Suprapubic skin (tissue), 4 donors: ENCODE data around the gene FAM9C. TPM values are rescaled to one million over a fixed set of nuclear protein-coding genes. Genes with fewer than 3 reads are reported as not detected.

Experiments
- DNase-seq, 2 donors: peaks; one replicate each; pipeline ENCODE4 v3.0.0-alpha.2; 2019; ENCODE audit warnings: low spot score in 2 of 2
- H3K27ac ChIP-seq: fragments of 200-600 bp; sonication (generic); one replicate; pipeline ENCODE4 v1.5.1; 2019
- H3K27me3 ChIP-seq: fragments of 200-600 bp; sonication (generic); one replicate; pipeline ENCODE4 v1.5.1; 2019
- H3K36me3 ChIP-seq: fragments of 200-600 bp; sonication (generic); one replicate; pipeline ENCODE4 v1.5.1; 2019
- H3K4me1 ChIP-seq: fragments of 200-600 bp; sonication (generic); one replicate; pipeline ENCODE4 v1.5.1; 2019
- H3K4me3 ChIP-seq: fragments of 200-600 bp; sonication (generic); one replicate; pipeline ENCODE4 v1.5.1; 2019; ENCODE audit warnings: mild to moderate bottlenecking
- H3K9me3 ChIP-seq: fragments of 200-600 bp; sonication (generic); one replicate; pipeline ENCODE4 v1.5.1; 2019
- EP300 ChIP-seq: sonication (generic); formaldehyde crosslinking; IDR thresholded peaks from one replicate; pipeline ENCODE4 v1.6.1; 2017; ENCODE audit warnings: antibody characterized with exemption
- POLR2A ChIP-seq, 2 donors: fragments of 450-650 bp; IDR thresholded peaks; one replicate each; pipeline ENCODE4 v1.6.1; 2017; ENCODE audit warnings: antibody characterized with exemption in 2 of 2, mild to moderate bottlenecking in 2 of 2, moderate library complexity in 2 of 2
- POLR2AphosphoS5 ChIP-seq, 3 donors: sonication (generic); formaldehyde crosslinking; IDR thresholded peaks; one replicate each; pipeline ENCODE4 v1.6.1; 2017; ENCODE audit warnings: antibody characterized with exemption in 3 of 3
- WGBS: methylation state at CpG from one replicate; pipeline ENCODE4 v1.1.5; 2018; 5-methylcytosine and 5-hydroxymethylcytosine counted together
- total RNA-seq, 4 donors: library from RNA; depleted of rRNA; stranded (reverse); fragments of >200 nt; gene quantifications; one replicate each; pipeline ENCODE4 v1.1.0, GENCODE V29; 2016
- TF ChIP-seq, protein P1 (sequence below), 2 donors: fragments of 200-600 bp in 1 of 2; fragments of 450-650 bp in 1 of 2; sonication (generic) in 1 of 2; IDR thresholded peaks; one replicate each; pipeline ENCODE4 v1.5.1; 2016 to 2019; ENCODE audit warnings: antibody characterized with exemption in 2 of 2, mild to moderate bottlenecking in 1 of 2, moderate library complexity in 1 of 2

Gene FAM9C
- not detected for total RNA-seq

DNA sequence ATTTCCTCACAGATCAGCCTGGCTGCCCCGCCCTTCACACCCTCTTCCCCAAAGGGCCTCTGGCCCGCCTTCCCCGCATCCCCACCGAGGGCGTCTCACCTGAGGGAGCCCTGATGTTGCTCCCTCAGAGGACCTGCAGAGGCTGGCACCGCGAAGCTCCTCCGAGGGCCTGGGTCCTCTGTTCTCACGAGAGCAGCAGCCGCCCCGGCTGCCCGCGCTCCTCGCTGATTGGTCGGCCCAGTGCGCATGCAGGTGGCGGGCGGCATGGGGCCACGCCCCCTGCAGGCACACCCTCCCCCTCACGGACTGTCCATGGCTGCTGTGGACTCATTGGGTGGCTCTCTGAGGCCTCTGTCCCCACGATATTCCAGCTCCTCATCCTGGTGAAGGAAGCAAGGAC is at the start of gene FAM9C:
Gene FAM9C (minus strand): TSS at position 180 of the 400 bp plus-strand sequence. CDS start 831 bp downstream, outside the sequence.
- WGBS = 83% methylated on average over 21 of the region's 21 CpGs
- no peaks in the 10 kb centered on the region for H3K36me3 ChIP-seq
- no peak within 1 kb of the TSS for H3K4me3 ChIP-seq
- no peaks in the 10 kb centered on the region for H3K4me1 ChIP-seq
- no peaks in the 10 kb centered on the region for H3K9me3 ChIP-seq
- TF ChIP-seq POLR2AphosphoS5 (IDR thresholded peaks at IDR 0.05) (no peak), EP300 (no peak), POLR2A (IDR thresholded peaks at IDR 0.05) (no peak)
- TF ChIP-seq, protein P1, sequence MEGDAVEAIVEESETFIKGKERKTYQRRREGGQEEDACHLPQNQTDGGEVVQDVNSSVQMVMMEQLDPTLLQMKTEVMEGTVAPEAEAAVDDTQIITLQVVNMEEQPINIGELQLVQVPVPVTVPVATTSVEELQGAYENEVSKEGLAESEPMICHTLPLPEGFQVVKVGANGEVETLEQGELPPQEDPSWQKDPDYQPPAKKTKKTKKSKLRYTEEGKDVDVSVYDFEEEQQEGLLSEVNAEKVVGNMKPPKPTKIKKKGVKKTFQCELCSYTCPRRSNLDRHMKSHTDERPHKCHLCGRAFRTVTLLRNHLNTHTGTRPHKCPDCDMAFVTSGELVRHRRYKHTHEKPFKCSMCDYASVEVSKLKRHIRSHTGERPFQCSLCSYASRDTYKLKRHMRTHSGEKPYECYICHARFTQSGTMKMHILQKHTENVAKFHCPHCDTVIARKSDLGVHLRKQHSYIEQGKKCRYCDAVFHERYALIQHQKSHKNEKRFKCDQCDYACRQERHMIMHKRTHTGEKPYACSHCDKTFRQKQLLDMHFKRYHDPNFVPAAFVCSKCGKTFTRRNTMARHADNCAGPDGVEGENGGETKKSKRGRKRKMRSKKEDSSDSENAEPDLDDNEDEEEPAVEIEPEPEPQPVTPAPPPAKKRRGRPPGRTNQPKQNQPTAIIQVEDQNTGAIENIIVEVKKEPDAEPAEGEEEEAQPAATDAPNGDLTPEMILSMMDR (IDR thresholded peaks at IDR 0.05) = no peak
- no peaks in the 10 kb centered on the region for H3K27me3 ChIP-seq
- no peak for DNase-seq
- no peak within 1 kb of the TSS for H3K27ac ChIP-seq

DNA sequence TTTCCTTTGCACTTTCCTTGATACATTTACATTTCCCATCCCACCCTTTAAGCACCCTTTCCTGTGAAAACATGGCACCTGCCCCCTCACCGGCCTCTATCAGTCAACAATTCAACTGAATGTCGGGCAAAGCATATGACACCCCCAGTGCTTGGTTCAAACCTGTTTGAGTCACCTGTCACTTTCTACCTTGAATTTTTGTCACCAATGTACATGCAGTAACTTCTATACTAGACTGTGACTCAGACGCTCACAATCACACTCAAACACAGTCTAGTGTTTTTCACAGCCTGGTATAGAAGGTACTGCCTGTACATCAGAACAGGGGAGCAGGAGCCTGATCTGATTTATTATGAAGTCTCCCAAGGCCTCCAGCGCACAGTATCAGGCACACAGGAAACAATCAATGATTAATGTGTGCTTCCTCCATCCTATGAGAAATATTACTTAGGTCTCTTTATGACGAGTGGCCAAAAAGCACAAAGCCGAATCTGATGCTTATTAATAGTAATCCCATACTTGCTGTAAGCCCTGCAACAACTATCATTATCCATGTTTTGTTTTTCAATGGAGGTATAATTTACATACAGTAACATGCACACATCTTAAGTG is 49.2 kb upstream of the FAM9C start:
- 89% methylated on average over 6 of the region's 6 CpGs for WGBS
- H3K27ac ChIP-seq = no peak overlapping the region
- no peaks in the 10 kb centered on the region for H3K36me3 ChIP-seq
- no peaks in the 10 kb centered on the region for H3K9me3 ChIP-seq
- no peak for DNase-seq
- no peaks in the 10 kb centered on the region for H3K27me3 ChIP-seq
- peaks cover 19% of the 10 kb centered on the region for H3K4me1 ChIP-seq
- TF ChIP-seq EP300 (no peak), POLR2A (IDR thresholded peaks at IDR 0.05) (no peak), POLR2AphosphoS5 (IDR thresholded peaks at IDR 0.05) (no peak)
- TF ChIP-seq, protein P1 (IDR thresholded peaks at IDR 0.05) = no peak
- H3K4me3 ChIP-seq = no peak overlapping the region

DNA sequence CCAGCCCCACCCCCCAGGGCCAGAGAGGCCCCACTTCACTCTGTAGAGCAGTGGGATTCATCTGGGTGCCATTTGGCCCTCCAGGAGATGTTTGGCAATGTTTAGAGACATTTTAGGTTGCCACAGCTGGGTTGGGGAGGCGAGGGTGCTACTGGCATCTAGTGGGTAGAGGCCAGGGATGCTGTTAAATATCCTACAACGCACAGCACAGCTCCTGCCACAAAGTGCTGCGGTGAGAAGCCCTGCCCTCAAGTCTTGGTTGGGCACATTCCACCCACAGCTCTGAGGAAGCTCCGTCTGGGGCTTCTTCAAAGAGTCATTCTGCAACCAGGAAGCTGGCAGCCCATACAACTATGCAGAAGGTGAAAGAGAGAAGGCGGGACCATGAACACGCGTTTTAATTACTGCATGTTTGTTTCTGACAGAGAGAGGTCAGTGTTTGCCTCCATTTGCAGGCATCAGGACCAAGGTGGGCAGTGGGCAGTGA is 48.1 kb upstream of the FAM9C start:
- no peaks in the 10 kb centered on the region for H3K9me3 ChIP-seq
- H3K36me3 ChIP-seq = no peaks in the 10 kb centered on the region
- H3K4me3 ChIP-seq = no peak overlapping the region
- H3K4me1 ChIP-seq = peaks cover 19% of the 10 kb centered on the region
- WGBS = 63% methylated on average over 7 of the region's 7 CpGs
- no peak for TF ChIP-seq EP300
- no peak for TF ChIP-seq POLR2AphosphoS5 (IDR thresholded peaks at IDR 0.05)
- no peak for TF ChIP-seq POLR2A (IDR thresholded peaks at IDR 0.05)
- TF ChIP-seq, protein P1 (IDR thresholded peaks at IDR 0.05) = no peak
- DNase-seq = no peak
- no peak overlapping the region for H3K27ac ChIP-seq
- no peaks in the 10 kb centered on the region for H3K27me3 ChIP-seq

DNA sequence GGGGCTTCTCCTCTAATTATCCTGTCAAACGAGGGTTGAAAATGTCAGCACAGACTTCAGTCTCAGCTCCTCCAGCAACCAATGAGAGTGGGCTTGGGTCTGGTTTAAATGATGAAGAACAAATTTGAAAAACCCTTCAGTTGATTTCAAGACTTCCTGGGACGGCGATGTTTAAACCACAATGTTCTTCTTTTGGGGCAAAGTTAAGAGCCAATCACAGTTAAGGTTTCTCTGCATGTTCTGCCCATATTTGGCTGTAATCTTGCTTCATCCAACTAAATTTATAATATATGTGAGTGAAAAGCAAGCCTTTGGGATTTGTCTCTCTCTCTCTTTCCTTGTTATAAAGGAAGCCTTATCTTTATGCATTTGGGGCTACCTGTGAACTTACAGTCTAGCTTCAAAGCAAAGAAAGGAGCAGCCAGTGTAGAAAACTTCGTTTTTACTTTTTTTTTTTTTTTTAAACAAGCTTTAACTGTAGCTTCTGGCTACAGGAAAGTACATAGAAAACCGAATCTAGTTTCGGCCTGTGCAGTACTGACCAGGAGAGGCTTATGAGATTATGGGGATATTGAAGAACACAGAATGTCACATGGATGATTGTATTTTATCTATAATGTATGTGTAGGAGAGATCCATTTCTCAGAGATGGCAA is 46.8 kb upstream of the FAM9C start:
- 62% methylated on average over 6 of the region's 6 CpGs for WGBS
- H3K27ac ChIP-seq = peak overlapping the region; percentile 70
- no peaks in the 10 kb centered on the region for H3K9me3 ChIP-seq
- no peaks in the 10 kb centered on the region for H3K27me3 ChIP-seq
- TF ChIP-seq, protein P1 (IDR thresholded peaks at IDR 0.05) = no peak
- TF ChIP-seq POLR2AphosphoS5 (IDR thresholded peaks at IDR 0.05) (no peak), EP300 (no peak), POLR2A (IDR thresholded peaks at IDR 0.05) (no peak)
- no peaks in the 10 kb centered on the region for H3K36me3 ChIP-seq
- no peak overlapping the region for H3K4me3 ChIP-seq
- H3K4me1 ChIP-seq = peaks cover 19% of the 10 kb centered on the region
- no peak for DNase-seq

DNA sequence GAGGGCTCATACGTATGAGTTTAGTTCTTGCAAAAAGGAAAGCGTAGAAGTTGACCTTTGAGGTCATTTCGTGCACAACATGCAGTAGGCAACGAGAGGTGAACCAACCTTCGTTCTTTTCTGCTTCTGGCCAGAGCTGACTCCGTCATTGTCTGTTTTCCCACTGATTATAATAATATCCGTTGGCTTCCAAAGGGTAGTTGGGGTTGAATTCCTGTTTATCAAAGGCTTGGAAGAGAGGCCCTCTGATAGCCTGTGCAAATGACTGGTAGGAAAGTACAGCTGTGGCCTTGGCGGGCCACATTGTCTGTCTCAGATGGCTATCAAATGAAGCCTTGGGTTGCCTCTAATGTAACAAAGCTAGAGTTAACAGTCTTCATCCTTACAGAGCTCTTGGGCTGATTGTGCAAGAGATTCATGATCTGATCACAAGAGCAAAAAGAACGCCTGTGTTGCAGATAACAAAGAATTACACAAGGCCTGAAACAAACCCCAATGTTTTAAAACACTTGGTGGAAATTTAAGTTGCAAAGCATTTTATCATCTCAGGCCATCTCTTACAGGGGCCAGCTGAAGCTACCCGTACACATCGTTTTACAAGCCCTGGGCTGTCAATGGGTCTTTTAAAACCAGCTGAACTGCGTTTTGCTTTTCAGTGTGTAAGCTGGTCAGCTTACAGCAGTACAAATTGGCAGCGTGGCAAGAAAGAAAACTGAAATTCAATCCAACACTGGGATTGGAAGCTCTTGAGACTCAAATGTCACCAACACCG is 46.1 kb upstream of the FAM9C start:
- H3K27ac ChIP-seq = peak overlapping the region; percentile 70
- H3K4me1 ChIP-seq = peaks cover 19% of the 10 kb centered on the region
- WGBS = 77% methylated on average over 14 of the region's 14 CpGs

More for the DNA sequence above, 46.1 kb upstream of the FAM9C start:
- H3K27me3 ChIP-seq = no peaks in the 10 kb centered on the region
- no peak for TF ChIP-seq POLR2A (IDR thresholded peaks at IDR 0.05)
- TF ChIP-seq EP300 = no peak
- DNase-seq = no peak
- no peaks in the 10 kb centered on the region for H3K36me3 ChIP-seq
- H3K9me3 ChIP-seq = no peaks in the 10 kb centered on the region
- no peak overlapping the region for H3K4me3 ChIP-seq
